IMR-90 (cell line): Measurements from ENCODE around the gene USP51. TPM values are rescaled to one million over a fixed set of nuclear protein-coding genes. Genes with fewer than 3 reads are reported as not detected.
"Not testable (repeated sequence)": the region's sequence is repeated elsewhere in the genome, so short reads cannot be mapped to it uniquely, and the experiment has no call there.

ENCODE experiments used
- ATAC-seq: fragments of 200-7000 bp; cut with Tn5 transposase; 2 replicates; pipeline ENCODE4 v1.9.1; 2020; ENCODE audit warnings: low read depth, mild to moderate bottlenecking, moderate library complexity
- BruUV-seq: library from RNA; stranded (reverse); fragments of 400-500 nt; replicated peaks from 2 replicates; lab custom pipeline; 2021; lab: Mats Ljungman, UMichigan
- CTCF ChIA-PET: fragments of 300-600 bp; formaldehyde crosslinking; extraction: SDS; loops from one replicate; lab custom pipeline; 2021; ENCODE audit warnings: antibody characterized with exemption; lab: Yijun Ruan, JAX
- POLR2A ChIA-PET: fragments of 300-600 bp; sonication (Branson Sonifier 250); formaldehyde crosslinking; loops from one replicate; lab custom pipeline; 2022; ENCODE audit warnings: antibody characterized with exemption; ENCODE audit not compliant: unreplicated experiment; lab: Charles Lee
- DNase-seq: peaks from one replicate; pipeline ENCODE4 v3.0.0; 2013
- H2AFZ ChIP-seq: replicated peaks from 2 replicates; pipeline ENCODE3; 2013; ENCODE audit warnings: low read length, mild to moderate bottlenecking; ENCODE audit not compliant: poor library complexity
- H2AK5ac ChIP-seq: 2 replicates; pipeline ENCODE4 v1.6.1; 2013; ENCODE audit warnings: low read depth, low read length, inconsistent platforms
- H2AK9ac ChIP-seq: replicated peaks from 2 replicates; pipeline ENCODE3; 2013; ENCODE audit warnings: mild to moderate bottlenecking, low read depth, low read length, moderate library complexity; ENCODE audit not compliant: poor library complexity
- H2BK120ac ChIP-seq: 2 replicates; pipeline ENCODE4 v1.6.1; 2013; ENCODE audit warnings: low read depth, low read length, inconsistent platforms
- H2BK15ac ChIP-seq: 3 replicates; pipeline ENCODE4 v1.6.1; 2013; ENCODE audit warnings: low read depth, low read length, inconsistent platforms
- H2BK20ac ChIP-seq: 2 replicates; pipeline ENCODE4 v1.6.1; 2013; ENCODE audit warnings: low read depth, mild to moderate bottlenecking, inconsistent platforms, low read length, moderate library complexity
- H2BK5ac ChIP-seq: 2 replicates; pipeline ENCODE4 v1.6.1; 2013; ENCODE audit warnings: mild to moderate bottlenecking, low read depth, low read length, inconsistent platforms; ENCODE audit not compliant: poor library complexity, severe bottlenecking
- H3K14ac ChIP-seq: replicated peaks from 2 replicates; pipeline ENCODE4 v1.6.1; 2013; ENCODE audit warnings: low read depth, low read length, inconsistent platforms
- H3K18ac ChIP-seq: 2 replicates; pipeline ENCODE4 v1.6.1; 2013; ENCODE audit warnings: low read depth, low read length, control low read depth
- H3K23ac ChIP-seq: 2 replicates; pipeline ENCODE4 v1.6.1; 2013; ENCODE audit warnings: low read depth, low read length, inconsistent platforms
- H3K27ac ChIP-seq: 2 replicates; pipeline ENCODE4 v1.5.1; 2013; ENCODE audit warnings: mild to moderate bottlenecking, control low read depth, low read length; ENCODE audit not compliant: insufficient read depth
- H3K27me3 ChIP-seq: 2 replicates; pipeline ENCODE4 v1.6.1; 2013; ENCODE audit warnings: low read length; ENCODE audit not compliant: control insufficient read depth, insufficient read depth
- H3K36me3 ChIP-seq: 2 replicates; pipeline ENCODE4 v1.6.1; 2013; ENCODE audit warnings: low read length, mixed read lengths; ENCODE audit not compliant: control insufficient read depth, insufficient read depth
- H3K4ac ChIP-seq: 2 replicates; pipeline ENCODE4 v1.6.1; 2013; ENCODE audit warnings: low read depth, low read length, inconsistent platforms
- H3K4me1 ChIP-seq: 2 replicates; pipeline ENCODE4 v1.6.1; 2013; ENCODE audit warnings: low read length, mixed read lengths; ENCODE audit not compliant: control insufficient read depth, insufficient read depth
- H3K4me2 ChIP-seq: 2 replicates; pipeline ENCODE4 v1.6.1; 2013; ENCODE audit warnings: low read depth, mild to moderate bottlenecking, control low read depth, low read length, moderate library complexity
- H3K4me3 ChIP-seq: 2 replicates; pipeline ENCODE4 v1.5.1; 2013; ENCODE audit warnings: low read depth, mild to moderate bottlenecking, control low read depth, low read length, moderate library complexity; ENCODE audit not compliant: insufficient read depth
- H3K56ac ChIP-seq: 2 replicates; pipeline ENCODE4 v1.6.1; 2013; ENCODE audit warnings: low read length, inconsistent platforms; ENCODE audit not compliant: insufficient read depth; ENCODE audit errors: extremely low read depth
- H3K79me1 ChIP-seq, 2 experiments: 2 replicates each; pipeline ENCODE4 v1.6.1; 2013; ENCODE audit warnings: low read length in 2 of 2, inconsistent platforms in 1 of 2, low read depth in 1 of 2
- H3K9ac ChIP-seq: 2 replicates; pipeline ENCODE4 v1.6.1; 2013; ENCODE audit warnings: low read depth, low read length, control low read depth
- H3K9me1 ChIP-seq: 2 replicates; pipeline ENCODE4 v1.6.1; 2013; ENCODE audit warnings: low read length, inconsistent platforms; ENCODE audit not compliant: insufficient read depth
- H3K9me3 ChIP-seq: 2 replicates; pipeline ENCODE4 v1.6.1; 2013; ENCODE audit warnings: low read length; ENCODE audit not compliant: control insufficient read depth, insufficient read depth
- H4K20me1 ChIP-seq: 2 replicates; pipeline ENCODE4 v1.6.1; 2013; ENCODE audit warnings: low read length, inconsistent platforms; ENCODE audit not compliant: insufficient read depth
- H4K5ac ChIP-seq: 2 replicates; pipeline ENCODE4 v1.6.1; 2013; ENCODE audit warnings: mild to moderate bottlenecking, low read depth, low read length, control low read depth
- H4K8ac ChIP-seq, 2 experiments: 2 replicates each; pipeline ENCODE4 v1.6.1; 2013; ENCODE audit warnings: low read depth in 2 of 2, low read length in 2 of 2, control low read depth in 1 of 2, inconsistent platforms in 1 of 2
- H4K91ac ChIP-seq: 2 replicates; pipeline ENCODE4 v1.6.1; 2013; ENCODE audit warnings: low read depth, low read length, inconsistent platforms; ENCODE audit not compliant: insufficient read depth
- WGBS, 2 experiments: methylation state at CpG; one replicate each; pipeline versions ENCODE4 v1.1.5 to v1.1.7; 2013; ENCODE audit warnings: missing lambda C conversion rate in 2 of 2; ENCODE audit not compliant: insufficient read length in 1 of 2; ENCODE audit errors: extremely low coverage in 2 of 2; 5-methylcytosine and 5-hydroxymethylcytosine counted together
- dilution Hi-C: fragments of 300-500 bp; cut with HindIII; formaldehyde crosslinking; loops from one replicate; pipeline ENCODE4 v1.14.3; 2018; ENCODE audit warnings: low sequenced_read_pairs; ENCODE audit not compliant: unreplicated experiment
- in situ Hi-C: fragments of 300-500 bp; cut with MboI; formaldehyde crosslinking; loops from 3 replicates; pipeline ENCODE4 v1.14.3; 2019; ENCODE audit warnings: low sequenced_read_pairs, inconsistent platforms, mixed read lengths
- intact Hi-C: fragments of 100-400 bp; cut with micrococcal nuclease; formaldehyde crosslinking; loops from 2 replicates; pipeline ENCODE4 v1.10.0; 2022
- polyA plus RNA-seq, 3 experiments: library from polyadenylated mRNA; depleted of rRNA; stranded (reverse); fragments of >200 nt; gene quantifications; 2 replicates each; pipeline ENCODE4 v1.2.3, GENCODE V29; 2012; ENCODE audit warnings: low replicate concordance in 1 of 3
- total RNA-seq: library from RNA; depleted of rRNA; stranded (reverse); fragments of >200 nt; gene quantifications from 2 replicates; pipeline ENCODE4 v1.2.3, GENCODE V29; 2012

The USP51 gene
- total and polyA plus RNA-seq, 2 of the 4 experiments (the other 2 are of a cell fraction), result 0.26 to 2.0 TPM

DNA sequence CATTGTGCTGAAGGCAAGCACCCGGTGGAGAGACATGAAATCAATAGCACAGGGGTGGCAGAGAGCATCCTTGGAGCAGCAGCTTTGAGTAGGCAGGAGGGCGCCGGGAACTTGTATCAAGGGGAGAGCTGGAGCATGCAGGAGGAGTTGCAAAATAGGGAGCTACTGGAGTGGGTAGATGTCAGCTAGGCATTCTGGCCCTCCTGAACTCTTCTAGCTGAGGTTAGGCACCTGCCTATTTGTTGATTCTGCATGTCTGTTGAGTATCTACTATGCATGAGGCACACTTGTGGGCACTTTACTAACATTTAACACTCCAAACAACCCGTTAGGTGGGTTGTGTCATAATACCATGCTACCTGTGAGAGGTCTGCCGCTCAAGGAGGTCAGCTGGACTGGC lies 30.2 kb downstream of the USP51 start:
- H3K4ac ChIP-seq, H4K8ac ChIP-seq, H3K9me1 ChIP-seq, H3K9ac ChIP-seq, H3K56ac ChIP-seq, H3K23ac ChIP-seq, H4K20me1 ChIP-seq, H2BK15ac ChIP-seq, H3K36me3 ChIP-seq, H2AFZ ChIP-seq, H4K5ac ChIP-seq, ATAC-seq, dilution Hi-C loops, H2AK5ac ChIP-seq, in situ Hi-C loops, H2AK9ac ChIP-seq, H4K91ac ChIP-seq, H3K27ac ChIP-seq, H3K27me3 ChIP-seq, CTCF ChIA-PET, H3K18ac ChIP-seq, POLR2A ChIA-PET, H3K9me3 ChIP-seq, H3K4me3 ChIP-seq, H3K4me2 ChIP-seq, H2BK5ac ChIP-seq, H2BK120ac ChIP-seq, intact Hi-C loops, H3K4me1 ChIP-seq, H2BK20ac ChIP-seq, H3K14ac ChIP-seq, DNase-seq, H3K79me1 ChIP-seq, BruUV-seq: not testable (repeated sequence)
- WGBS, 2 experiments, result no CpG with 5 or more reads among the region's 5 CpGs

DNA sequence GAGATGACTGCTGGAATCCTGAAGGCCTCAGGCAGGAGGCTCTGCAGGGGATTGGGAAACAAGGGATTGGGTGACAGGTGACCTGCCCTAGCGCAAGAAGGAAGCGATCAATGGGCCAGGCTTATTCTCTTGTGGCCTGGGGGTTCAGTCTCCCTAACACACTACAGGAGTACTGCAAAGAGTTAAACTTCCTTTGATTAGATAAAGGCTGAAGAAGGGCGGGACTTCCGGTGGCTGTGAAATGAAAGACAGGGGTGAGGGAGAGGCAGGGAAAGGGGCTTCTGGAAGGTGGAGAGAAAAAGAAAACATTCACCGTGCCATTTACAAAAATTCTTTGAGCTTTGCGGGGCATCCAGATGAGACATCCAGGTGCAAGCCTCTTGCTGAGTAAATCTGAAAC lies 33.9 kb downstream of the USP51 start:
- H4K20me1 ChIP-seq, H3K79me1 ChIP-seq, H3K4me1 ChIP-seq, H3K18ac ChIP-seq, in situ Hi-C loops, H3K27ac ChIP-seq, H3K56ac ChIP-seq, H3K23ac ChIP-seq, H3K9me1 ChIP-seq, intact Hi-C loops, H2BK5ac ChIP-seq, dilution Hi-C loops, H2BK15ac ChIP-seq, H2BK120ac ChIP-seq, H2AK5ac ChIP-seq, H4K8ac ChIP-seq, H3K4me2 ChIP-seq, H3K4me3 ChIP-seq, H3K9ac ChIP-seq, H2BK20ac ChIP-seq, H2AK9ac ChIP-seq, CTCF ChIA-PET, DNase-seq, H3K14ac ChIP-seq, H3K9me3 ChIP-seq, H4K91ac ChIP-seq, BruUV-seq, H4K5ac ChIP-seq, H3K27me3 ChIP-seq, POLR2A ChIA-PET, H2AFZ ChIP-seq, H3K36me3 ChIP-seq, H3K4ac ChIP-seq: not testable (repeated sequence)
- ATAC-seq, result peak; percentile 28; the same call in 1 of the 2 replicates
- WGBS, 2 experiments, result no CpG with 5 or more reads among the region's 6 CpGs
